WTC11 (cell line): ENCODE results near the gene RBMS1.

Source experiments
- ATF2 ChIP-seq: sonication (generic); formaldehyde crosslinking; IDR thresholded peaks from 2 replicates; pipeline ENCODE4 v1.8.1; 2022; ENCODE audit warnings: low read depth, missing genetic modification reagents, borderline replicate concordance
- CTCF ChIP-seq: fragments of 200-600 bp; IDR thresholded peaks from 2 replicates; pipeline ENCODE4 v1.8.0; 2022; ENCODE audit warnings: antibody characterized with exemption
- FOXP1 ChIP-seq: sonication (generic); formaldehyde crosslinking; IDR thresholded peaks from 2 replicates; pipeline ENCODE4 v1.8.0; 2022; ENCODE audit warnings: missing genetic modification reagents, mild to moderate bottlenecking, moderate library complexity, borderline replicate concordance
- FOXP4 ChIP-seq: sonication (generic); formaldehyde crosslinking; IDR thresholded peaks from 2 replicates; pipeline ENCODE4 v1.8.0; 2022; ENCODE audit warnings: mild to moderate bottlenecking, missing genetic modification reagents
- KAT7 ChIP-seq: sonication (generic); formaldehyde crosslinking; IDR thresholded peaks from 2 replicates; pipeline ENCODE4 v1.8.1; 2023; ENCODE audit warnings: missing genetic modification reagents, mild to moderate bottlenecking, borderline replicate concordance
- MAX ChIP-seq: sonication (generic); formaldehyde crosslinking; IDR thresholded peaks from 2 replicates; pipeline ENCODE4 v1.8.0; 2022; ENCODE audit warnings: mild to moderate bottlenecking, missing genetic modification reagents
- NR2C2 ChIP-seq: sonication (generic); formaldehyde crosslinking; IDR thresholded peaks from 2 replicates; pipeline ENCODE4 v1.8.0; 2022; ENCODE audit warnings: mild to moderate bottlenecking, missing genetic modification reagents
- SMAD3 ChIP-seq: sonication (generic); formaldehyde crosslinking; IDR thresholded peaks from 2 replicates; pipeline ENCODE4 v1.8.0; 2022; ENCODE audit warnings: missing genetic modification reagents, mild to moderate bottlenecking, borderline replicate concordance
- USF2 ChIP-seq: sonication (generic); formaldehyde crosslinking; IDR thresholded peaks from 2 replicates; pipeline ENCODE4 v1.8.1; 2023; ENCODE audit warnings: mild to moderate bottlenecking, missing genetic modification reagents, moderate library complexity
- ZNF512 ChIP-seq: sonication (generic); formaldehyde crosslinking; IDR thresholded peaks from 2 replicates; pipeline ENCODE4 v1.8.1; 2022; ENCODE audit warnings: missing genetic modification reagents, borderline replicate concordance

GRCh38 chr2:160457588-160457987 lies 36.0 kb downstream of the RBMS1 start:
- no peak for TF ChIP-seq ZNF512 (CRISPR knock-in tag)
- no peak for TF ChIP-seq CTCF
- no peak for TF ChIP-seq NR2C2
- TF ChIP-seq USF2, result no peak
- TF ChIP-seq FOXP4 (CRISPR knock-in tag), result no peak
- TF ChIP-seq FOXP1, result no peak
- no peak for TF ChIP-seq SMAD3
- no peak for TF ChIP-seq MAX
- no peak for TF ChIP-seq KAT7 (CRISPR knock-in tag)
- TF ChIP-seq ATF2 (CRISPR knock-in tag), result no peak
